OCI-LY7 (cell line): Measurements from ENCODE around the gene PUM1. TPM values are rescaled to one million over a fixed set of nuclear protein-coding genes. Genes with fewer than 3 reads are reported as not detected.

ENCODE experiments used
- BruUV-seq: library from RNA; stranded (reverse); fragments of 400-500 nt; replicated peaks from 2 replicates; lab custom pipeline; 2021; lab: Mats Ljungman, UMichigan
- CTCF ChIA-PET: fragments of 300-600 bp; sonication (Branson Sonifier 250); formaldehyde crosslinking; loops from one replicate; lab custom pipeline; 2022; ENCODE audit warnings: antibody characterized with exemption; ENCODE audit not compliant: unreplicated experiment; lab: Charles Lee
- POLR2A ChIA-PET: fragments of 300-600 bp; sonication (Branson Sonifier 250); formaldehyde crosslinking; loops from one replicate; lab custom pipeline; 2022; ENCODE audit warnings: antibody characterized with exemption; lab: Charles Lee
- DNase-seq: peaks from one replicate; pipeline ENCODE4 v3.0.0-alpha.2; 2015; ENCODE audit warnings: low spot score
- H2AFZ ChIP-seq: fragments of 200-600 bp; sonication (generic), shearing (Covaris generic); 2 replicates; pipeline ENCODE4 v1.6.1; 2014; ENCODE audit warnings: mild to moderate bottlenecking, antibody characterized with exemption, low read length, moderate library complexity
- H3K27ac ChIP-seq: fragments of 200-600 bp; sonication (generic); 2 replicates; pipeline ENCODE4 v1.5.1; 2014; ENCODE audit warnings: mixed run types, low read depth, mild to moderate bottlenecking, moderate library complexity, low read length, inconsistent platforms; ENCODE audit not compliant: poor library complexity, severe bottlenecking
- H3K36me3 ChIP-seq: fragments of 200-600 bp; sonication (generic); 2 replicates; pipeline ENCODE4 v1.6.1; 2014; ENCODE audit warnings: mild to moderate bottlenecking, antibody characterized with exemption, low read length, moderate library complexity, mixed read lengths; ENCODE audit not compliant: insufficient read depth
- H3K4me1 ChIP-seq: fragments of 200-600 bp; sonication (generic); 2 replicates; pipeline ENCODE4 v1.5.1; 2014; ENCODE audit warnings: mild to moderate bottlenecking, low read length; ENCODE audit not compliant: insufficient read depth, poor library complexity, severe bottlenecking
- H3K4me2 ChIP-seq: fragments of 200-600 bp; sonication (generic); 2 replicates; pipeline ENCODE4 v1.6.1; 2014; ENCODE audit warnings: mild to moderate bottlenecking, low read length
- H3K4me3 ChIP-seq: fragments of 200-600 bp; sonication (generic); 2 replicates; pipeline ENCODE4 v1.5.1; 2014; ENCODE audit warnings: mild to moderate bottlenecking, low read depth, low read length; ENCODE audit not compliant: poor library complexity, severe bottlenecking
- H3K79me2 ChIP-seq: fragments of 200-600 bp; sonication (generic); 2 replicates; pipeline ENCODE4 v1.6.1; 2016; ENCODE audit warnings: low read depth, mild to moderate bottlenecking, low read length, moderate library complexity, mixed read lengths; ENCODE audit not compliant: insufficient read depth
- H3K9me2 ChIP-seq: fragments of 200-600 bp; sonication (generic); 2 replicates; pipeline ENCODE4 v1.6.1; 2016; ENCODE audit warnings: mild to moderate bottlenecking, low read length, mixed read lengths; ENCODE audit not compliant: insufficient read depth
- H3K9me3 ChIP-seq: fragments of 200-600 bp; sonication (generic); 2 replicates; pipeline ENCODE4 v1.6.1; 2014; ENCODE audit warnings: mild to moderate bottlenecking, mixed run types, low read length, mixed read lengths
- H4K20me1 ChIP-seq: fragments of 200-600 bp; sonication (generic); 2 replicates; pipeline ENCODE4 v1.6.1; 2014; ENCODE audit warnings: mild to moderate bottlenecking, antibody characterized with exemption, low read length, moderate library complexity, mixed read lengths; ENCODE audit not compliant: insufficient read depth
- EZH2phosphoT487 ChIP-seq: fragments of 200-600 bp; sonication (generic); IDR thresholded peaks from 2 replicates; pipeline ENCODE4 v1.6.1; 2018; ENCODE audit warnings: low read depth, borderline replicate concordance, mild to moderate bottlenecking, mixed run types, antibody characterized with exemption, low read length, moderate library complexity, mixed read lengths
- intact Hi-C: fragments of 100-400 bp; cut with micrococcal nuclease; formaldehyde crosslinking; loops from one replicate; pipeline ENCODE4 v1.10.0; 2022; ENCODE audit not compliant: unreplicated experiment
- total RNA-seq, 2 experiments: library from RNA; depleted of rRNA in 1 of 2; stranded (reverse); fragments of >200 nt in 1 of 2; shearing (Covaris generic) in 1 of 2; gene quantifications; 2 replicates each; pipeline ENCODE4 v1.2.3, GENCODE V29; 2014 to 2022
- TF ChIP-seq, protein P1 (sequence below): fragments of 200-600 bp; sonication (generic); conservative IDR thresholded peaks from 2 replicates; pipeline ENCODE4 v1.5.1; 2014; ENCODE audit warnings: mild to moderate bottlenecking, antibody characterized with exemption, low read length, moderate library complexity, mixed read lengths

The PUM1 gene
- total RNA-seq, 2 experiments from 2014 or later: 52.0 to 97.5 TPM

DNA sequence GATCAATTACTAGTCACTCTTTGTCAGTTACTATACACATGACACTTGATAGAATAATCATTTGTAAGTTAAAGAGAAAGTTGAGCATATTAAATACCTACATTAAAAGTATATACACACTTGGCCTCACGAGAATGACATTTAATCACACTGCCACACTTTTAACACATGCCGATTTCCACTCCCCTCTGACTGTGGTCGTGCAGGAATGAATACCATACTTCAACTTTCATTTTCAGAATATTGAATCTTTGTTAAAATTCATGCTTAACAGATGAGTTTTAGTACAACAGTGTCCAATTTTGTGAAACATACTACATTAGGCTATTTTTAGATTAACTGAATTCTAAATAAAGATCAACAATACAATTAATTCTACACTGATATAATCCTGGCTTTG, 78.8 kb downstream of the PUM1 start:
- H3K4me1 ChIP-seq: peaks cover 17% of the 10 kb centered on the region
- no peak for DNase-seq
- H3K4me3 ChIP-seq: no peak overlapping the region
- H3K9me2 ChIP-seq: no peaks in the 10 kb centered on the region
- peaks cover 25% of the 10 kb centered on the region for H4K20me1 ChIP-seq
- no peaks in the 10 kb centered on the region for H3K9me3 ChIP-seq
- no TSS peak for BruUV-seq
- CTCF ChIA-PET: no interaction called here
- no peak overlapping the region for H3K4me2 ChIP-seq
- intact Hi-C loops: no loop called here
- H3K27ac ChIP-seq: no peak overlapping the region
- H2AFZ ChIP-seq: no peak overlapping the region
- POLR2A ChIA-PET: interaction anchor here (0.6 kb wide), 1 partner anchor 161 kb away, joined by 3 read pairs; no protein-coding TSS in a partner anchor
- H3K36me3 ChIP-seq: peaks cover 93% of the 10 kb centered on the region
- TF ChIP-seq, protein P1, sequence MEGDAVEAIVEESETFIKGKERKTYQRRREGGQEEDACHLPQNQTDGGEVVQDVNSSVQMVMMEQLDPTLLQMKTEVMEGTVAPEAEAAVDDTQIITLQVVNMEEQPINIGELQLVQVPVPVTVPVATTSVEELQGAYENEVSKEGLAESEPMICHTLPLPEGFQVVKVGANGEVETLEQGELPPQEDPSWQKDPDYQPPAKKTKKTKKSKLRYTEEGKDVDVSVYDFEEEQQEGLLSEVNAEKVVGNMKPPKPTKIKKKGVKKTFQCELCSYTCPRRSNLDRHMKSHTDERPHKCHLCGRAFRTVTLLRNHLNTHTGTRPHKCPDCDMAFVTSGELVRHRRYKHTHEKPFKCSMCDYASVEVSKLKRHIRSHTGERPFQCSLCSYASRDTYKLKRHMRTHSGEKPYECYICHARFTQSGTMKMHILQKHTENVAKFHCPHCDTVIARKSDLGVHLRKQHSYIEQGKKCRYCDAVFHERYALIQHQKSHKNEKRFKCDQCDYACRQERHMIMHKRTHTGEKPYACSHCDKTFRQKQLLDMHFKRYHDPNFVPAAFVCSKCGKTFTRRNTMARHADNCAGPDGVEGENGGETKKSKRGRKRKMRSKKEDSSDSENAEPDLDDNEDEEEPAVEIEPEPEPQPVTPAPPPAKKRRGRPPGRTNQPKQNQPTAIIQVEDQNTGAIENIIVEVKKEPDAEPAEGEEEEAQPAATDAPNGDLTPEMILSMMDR: no peak
- no peak for TF ChIP-seq EZH2phosphoT487
- peaks cover 88% of the 10 kb centered on the region for H3K79me2 ChIP-seq

DNA sequence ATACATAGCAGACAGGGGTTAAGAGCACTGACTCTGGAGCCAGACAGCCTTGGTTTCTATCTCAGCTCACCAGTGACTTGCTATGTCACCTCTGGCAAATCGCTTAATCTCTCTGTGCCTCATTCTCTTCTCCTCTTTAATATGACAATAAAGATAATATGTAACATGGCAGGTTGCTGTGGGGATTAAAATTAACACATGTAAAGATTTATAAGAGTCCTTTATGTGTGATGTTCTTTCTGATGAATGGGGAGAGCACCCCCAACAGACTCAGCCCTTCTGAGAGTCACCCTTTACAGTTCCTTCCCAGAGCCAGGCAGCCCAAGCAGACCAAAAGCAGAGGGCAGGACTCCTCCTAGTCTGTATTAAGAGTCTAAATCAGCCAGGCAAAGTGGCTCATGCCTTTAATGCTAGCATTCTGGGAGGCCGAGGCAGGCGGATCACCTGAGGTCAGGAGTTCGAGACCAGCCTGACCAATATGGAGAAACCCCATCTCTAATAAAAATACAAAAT, 80.5 kb downstream of the PUM1 start:
- peaks cover 91% of the 10 kb centered on the region for H3K36me3 ChIP-seq
- no peak for TF ChIP-seq EZH2phosphoT487
- TF ChIP-seq, protein P1: no peak
- H3K4me3 ChIP-seq: no peak overlapping the region
- DNase-seq: no peak
- H3K4me1 ChIP-seq: peaks cover 17% of the 10 kb centered on the region
- peaks cover 74% of the 10 kb centered on the region for H3K79me2 ChIP-seq
- intact Hi-C loops: no loop called here
- peaks cover 25% of the 10 kb centered on the region for H4K20me1 ChIP-seq
- POLR2A ChIA-PET: no interaction called here
- no TSS peak for BruUV-seq
- no peak overlapping the region for H2AFZ ChIP-seq
- no peaks in the 10 kb centered on the region for H3K9me2 ChIP-seq
- no peaks in the 10 kb centered on the region for H3K9me3 ChIP-seq
- no peak overlapping the region for H3K4me2 ChIP-seq
- no peak overlapping the region for H3K27ac ChIP-seq
- CTCF ChIA-PET: no interaction called here

DNA sequence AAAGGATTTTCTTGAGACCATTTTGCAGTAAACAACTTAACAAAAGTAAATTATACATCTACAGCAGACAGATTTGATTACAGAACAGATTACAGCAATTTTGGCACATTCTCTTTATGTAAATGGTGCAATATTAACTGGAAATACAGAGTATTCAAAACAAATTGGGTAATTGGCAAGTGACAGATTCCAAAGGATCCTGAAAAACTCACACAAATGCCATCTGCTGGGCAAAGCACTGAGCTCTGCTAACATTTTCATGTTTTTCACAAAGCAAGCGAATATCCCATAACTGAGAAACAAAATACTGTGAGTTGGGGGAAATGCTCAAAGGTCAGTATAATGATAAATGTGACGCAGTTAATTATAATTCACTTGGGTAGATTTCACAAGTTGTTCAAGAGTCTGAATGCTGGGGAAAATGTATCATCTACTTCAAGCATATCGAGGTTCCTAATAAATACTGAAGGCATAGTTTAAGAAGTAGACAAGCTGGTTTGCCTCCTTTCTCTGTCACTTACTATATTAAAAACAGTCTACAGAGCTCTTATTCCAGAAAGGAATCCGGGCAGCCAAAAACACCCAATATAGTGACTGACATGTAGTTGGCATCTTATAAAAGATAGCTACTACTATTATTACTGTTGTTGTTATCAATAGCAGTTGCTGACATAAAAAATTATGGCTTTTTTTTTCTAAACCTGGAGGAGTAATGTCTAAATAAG, 81.2 kb downstream of the PUM1 start:
- BruUV-seq: no TSS peak
- H3K9me3 ChIP-seq: no peaks in the 10 kb centered on the region
- H3K79me2 ChIP-seq: peaks cover 67% of the 10 kb centered on the region
- no peak overlapping the region for H3K4me2 ChIP-seq
- H3K9me2 ChIP-seq: no peaks in the 10 kb centered on the region
- TF ChIP-seq, protein P1: no peak
- no peak for TF ChIP-seq EZH2phosphoT487
- H2AFZ ChIP-seq: no peak overlapping the region
- intact Hi-C loops: no loop called here
- no peak overlapping the region for H3K27ac ChIP-seq
- DNase-seq: no peak
- H3K4me3 ChIP-seq: no peak overlapping the region
- peaks cover 91% of the 10 kb centered on the region for H3K36me3 ChIP-seq
- peaks cover 25% of the 10 kb centered on the region for H4K20me1 ChIP-seq
- CTCF ChIA-PET: no interaction called here
- POLR2A ChIA-PET: interaction anchor here (0.5 to 1.0 kb wide), 4 partner anchors 12 to 1612 kb away, joined by 3 to 4 read pairs (median 4); no protein-coding TSS in a partner anchor
- peaks cover 17% of the 10 kb centered on the region for H3K4me1 ChIP-seq
